Measurements from ENCODE around the gene STK32B. TPM values are rescaled to one million over a fixed set of nuclear protein-coding genes. Genes with fewer than 3 reads are reported as not detected.

Gene STK32B
- total and polyA plus RNA-seq, 2 of the 8 experiments (the other 6 are each of a cell fraction or from before 2014, with no cell fraction given): 2.3 to 2.5 TPM

DNA sequence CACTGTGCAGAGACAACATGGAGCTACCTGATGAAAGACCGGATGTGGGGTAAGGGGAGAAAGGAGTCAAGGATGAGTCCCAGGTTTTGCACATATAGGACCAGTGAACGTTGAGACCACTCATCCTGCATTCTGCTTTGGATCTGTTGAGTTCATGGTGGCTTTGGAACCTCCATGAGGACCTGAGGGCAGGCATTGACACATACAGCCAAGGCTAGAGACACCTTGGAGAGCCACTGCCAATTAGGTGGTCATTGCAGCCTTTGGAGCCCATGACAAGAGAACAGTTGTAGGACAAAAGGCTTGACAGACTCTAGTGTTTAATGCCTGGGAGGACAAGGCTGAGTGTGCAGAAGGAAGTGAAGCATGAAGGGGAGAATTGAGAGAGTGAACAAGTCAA lies 87.9 kb downstream of the STK32B start (continued):
- TF ChIP-seq, protein P1, sequence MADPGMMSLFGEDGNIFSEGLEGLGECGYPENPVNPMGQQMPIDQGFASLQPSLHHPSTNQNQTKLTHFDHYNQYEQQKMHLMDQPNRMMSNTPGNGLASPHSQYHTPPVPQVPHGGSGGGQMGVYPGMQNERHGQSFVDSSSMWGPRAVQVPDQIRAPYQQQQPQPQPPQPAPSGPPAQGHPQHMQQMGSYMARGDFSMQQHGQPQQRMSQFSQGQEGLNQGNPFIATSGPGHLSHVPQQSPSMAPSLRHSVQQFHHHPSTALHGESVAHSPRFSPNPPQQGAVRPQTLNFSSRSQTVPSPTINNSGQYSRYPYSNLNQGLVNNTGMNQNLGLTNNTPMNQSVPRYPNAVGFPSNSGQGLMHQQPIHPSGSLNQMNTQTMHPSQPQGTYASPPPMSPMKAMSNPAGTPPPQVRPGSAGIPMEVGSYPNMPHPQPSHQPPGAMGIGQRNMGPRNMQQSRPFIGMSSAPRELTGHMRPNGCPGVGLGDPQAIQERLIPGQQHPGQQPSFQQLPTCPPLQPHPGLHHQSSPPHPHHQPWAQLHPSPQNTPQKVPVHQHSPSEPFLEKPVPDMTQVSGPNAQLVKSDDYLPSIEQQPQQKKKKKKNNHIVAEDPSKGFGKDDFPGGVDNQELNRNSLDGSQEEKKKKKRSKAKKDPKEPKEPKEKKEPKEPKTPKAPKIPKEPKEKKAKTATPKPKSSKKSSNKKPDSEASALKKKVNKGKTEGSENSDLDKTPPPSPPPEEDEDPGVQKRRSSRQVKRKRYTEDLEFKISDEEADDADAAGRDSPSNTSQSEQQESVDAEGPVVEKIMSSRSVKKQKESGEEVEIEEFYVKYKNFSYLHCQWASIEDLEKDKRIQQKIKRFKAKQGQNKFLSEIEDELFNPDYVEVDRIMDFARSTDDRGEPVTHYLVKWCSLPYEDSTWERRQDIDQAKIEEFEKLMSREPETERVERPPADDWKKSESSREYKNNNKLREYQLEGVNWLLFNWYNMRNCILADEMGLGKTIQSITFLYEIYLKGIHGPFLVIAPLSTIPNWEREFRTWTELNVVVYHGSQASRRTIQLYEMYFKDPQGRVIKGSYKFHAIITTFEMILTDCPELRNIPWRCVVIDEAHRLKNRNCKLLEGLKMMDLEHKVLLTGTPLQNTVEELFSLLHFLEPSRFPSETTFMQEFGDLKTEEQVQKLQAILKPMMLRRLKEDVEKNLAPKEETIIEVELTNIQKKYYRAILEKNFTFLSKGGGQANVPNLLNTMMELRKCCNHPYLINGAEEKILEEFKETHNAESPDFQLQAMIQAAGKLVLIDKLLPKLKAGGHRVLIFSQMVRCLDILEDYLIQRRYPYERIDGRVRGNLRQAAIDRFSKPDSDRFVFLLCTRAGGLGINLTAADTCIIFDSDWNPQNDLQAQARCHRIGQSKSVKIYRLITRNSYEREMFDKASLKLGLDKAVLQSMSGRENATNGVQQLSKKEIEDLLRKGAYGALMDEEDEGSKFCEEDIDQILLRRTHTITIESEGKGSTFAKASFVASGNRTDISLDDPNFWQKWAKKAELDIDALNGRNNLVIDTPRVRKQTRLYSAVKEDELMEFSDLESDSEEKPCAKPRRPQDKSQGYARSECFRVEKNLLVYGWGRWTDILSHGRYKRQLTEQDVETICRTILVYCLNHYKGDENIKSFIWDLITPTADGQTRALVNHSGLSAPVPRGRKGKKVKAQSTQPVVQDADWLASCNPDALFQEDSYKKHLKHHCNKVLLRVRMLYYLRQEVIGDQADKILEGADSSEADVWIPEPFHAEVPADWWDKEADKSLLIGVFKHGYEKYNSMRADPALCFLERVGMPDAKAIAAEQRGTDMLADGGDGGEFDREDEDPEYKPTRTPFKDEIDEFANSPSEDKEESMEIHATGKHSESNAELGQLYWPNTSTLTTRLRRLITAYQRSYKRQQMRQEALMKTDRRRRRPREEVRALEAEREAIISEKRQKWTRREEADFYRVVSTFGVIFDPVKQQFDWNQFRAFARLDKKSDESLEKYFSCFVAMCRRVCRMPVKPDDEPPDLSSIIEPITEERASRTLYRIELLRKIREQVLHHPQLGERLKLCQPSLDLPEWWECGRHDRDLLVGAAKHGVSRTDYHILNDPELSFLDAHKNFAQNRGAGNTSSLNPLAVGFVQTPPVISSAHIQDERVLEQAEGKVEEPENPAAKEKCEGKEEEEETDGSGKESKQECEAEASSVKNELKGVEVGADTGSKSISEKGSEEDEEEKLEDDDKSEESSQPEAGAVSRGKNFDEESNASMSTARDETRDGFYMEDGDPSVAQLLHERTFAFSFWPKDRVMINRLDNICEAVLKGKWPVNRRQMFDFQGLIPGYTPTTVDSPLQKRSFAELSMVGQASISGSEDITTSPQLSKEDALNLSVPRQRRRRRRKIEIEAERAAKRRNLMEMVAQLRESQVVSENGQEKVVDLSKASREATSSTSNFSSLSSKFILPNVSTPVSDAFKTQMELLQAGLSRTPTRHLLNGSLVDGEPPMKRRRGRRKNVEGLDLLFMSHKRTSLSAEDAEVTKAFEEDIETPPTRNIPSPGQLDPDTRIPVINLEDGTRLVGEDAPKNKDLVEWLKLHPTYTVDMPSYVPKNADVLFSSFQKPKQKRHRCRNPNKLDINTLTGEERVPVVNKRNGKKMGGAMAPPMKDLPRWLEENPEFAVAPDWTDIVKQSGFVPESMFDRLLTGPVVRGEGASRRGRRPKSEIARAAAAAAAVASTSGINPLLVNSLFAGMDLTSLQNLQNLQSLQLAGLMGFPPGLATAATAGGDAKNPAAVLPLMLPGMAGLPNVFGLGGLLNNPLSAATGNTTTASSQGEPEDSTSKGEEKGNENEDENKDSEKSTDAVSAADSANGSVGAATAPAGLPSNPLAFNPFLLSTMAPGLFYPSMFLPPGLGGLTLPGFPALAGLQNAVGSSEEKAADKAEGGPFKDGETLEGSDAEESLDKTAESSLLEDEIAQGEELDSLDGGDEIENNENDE (IDR thresholded peaks at IDR 0.05; ENCODE audit: insufficient replicate concordance, low read length): no peak
- TF ChIP-seq HDAC6 (IDR thresholded peaks at IDR 0.05; ENCODE audit: low read depth, low read length) (no peak), SIX5 (IDR thresholded peaks at IDR 0.05; ENCODE audit: low read depth, low read length) (no peak), KDM4A (IDR thresholded peaks at IDR 0.05; ENCODE audit: low read depth, low read length, severe bottlenecking) (no peak), NANOG (IDR thresholded peaks at IDR 0.05; ENCODE audit: insufficient read depth, low read depth, low read length, poor library complexity, severe bottlenecking) (no peak)
- TF ChIP-seq, protein P2, sequence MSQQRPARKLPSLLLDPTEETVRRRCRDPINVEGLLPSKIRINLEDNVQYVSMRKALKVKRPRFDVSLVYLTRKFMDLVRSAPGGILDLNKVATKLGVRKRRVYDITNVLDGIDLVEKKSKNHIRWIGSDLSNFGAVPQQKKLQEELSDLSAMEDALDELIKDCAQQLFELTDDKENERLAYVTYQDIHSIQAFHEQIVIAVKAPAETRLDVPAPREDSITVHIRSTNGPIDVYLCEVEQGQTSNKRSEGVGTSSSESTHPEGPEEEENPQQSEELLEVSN (IDR thresholded peaks at IDR 0.05): no peak

Data from H1 (cell line).